ENCODE data around the gene RGS7.
"Not testable (repeated sequence)": the region's sequence is repeated elsewhere in the genome, so short reads cannot be mapped to it uniquely, and the experiment has no call there.

Gene RGS7

DNA sequence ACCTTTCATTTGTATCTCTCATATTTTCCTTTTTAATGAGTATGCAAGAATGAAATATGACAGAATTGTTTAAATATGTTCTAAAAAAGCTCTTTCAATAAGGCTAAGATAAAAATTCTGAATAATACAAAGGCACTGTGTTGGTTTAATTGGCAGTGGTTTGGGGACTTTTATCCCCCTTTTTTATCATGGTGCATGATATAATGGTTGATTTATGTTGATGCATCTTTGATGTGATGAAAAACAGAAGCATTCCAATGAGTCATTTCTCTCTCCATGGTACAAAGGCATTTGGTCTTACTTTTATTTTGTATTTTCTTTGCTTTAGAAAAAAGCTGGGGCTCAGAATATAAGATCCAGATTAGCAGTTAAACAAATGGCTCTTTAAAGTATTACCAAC is 617.9 kb downstream of the RGS7 start:
- Mint-ChIP-seq H3K9me3 (no peaks in the 10 kb centered on the region), H3K27me3 (no peaks in the 10 kb centered on the region), H3K36me3 (ENCODE audit: insufficient read depth) (no peaks in the 10 kb centered on the region), H3K4me3 (no peak overlapping the region), H3K27ac (no peak overlapping the region), H3K4me1 (ENCODE audit: low read depth in 2 of 2) (no peaks in the 10 kb centered on the region)
- no peak for ATAC-seq (replicated peaks)
- DNase-seq: no peak

DNA sequence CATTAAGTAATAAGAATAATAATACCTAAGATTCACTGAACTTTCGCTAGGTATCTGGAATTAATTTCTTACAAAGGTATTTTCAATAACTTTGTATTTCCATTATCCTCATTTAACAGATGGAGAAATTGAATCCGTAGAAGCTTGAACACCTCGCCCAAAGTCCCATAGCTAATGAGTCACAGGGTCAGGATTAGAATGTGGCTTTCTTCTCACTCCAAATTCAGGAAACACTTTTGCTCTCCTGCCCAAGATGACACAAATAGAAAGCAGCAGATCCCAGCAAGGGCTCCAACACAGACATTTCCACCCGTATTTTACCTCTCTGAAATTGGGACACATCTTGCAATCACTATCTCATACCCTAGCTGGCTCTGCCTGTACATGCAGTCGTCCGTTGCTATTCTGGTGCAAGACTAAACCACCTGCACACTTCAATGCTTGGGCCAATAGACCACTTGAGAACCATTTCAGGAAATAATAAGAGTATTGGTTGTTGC is 619.2 kb downstream of the RGS7 start:
- no peaks in the 10 kb centered on the region for H3K36me3 Mint-ChIP-seq (ENCODE audit: insufficient read depth)
- no peak overlapping the region for H3K27ac Mint-ChIP-seq
- H3K9me3 Mint-ChIP-seq: no peaks in the 10 kb centered on the region
- no peak overlapping the region for H3K4me3 Mint-ChIP-seq
- DNase-seq (no peak), ATAC-seq (replicated peaks) (no peak)
- no peaks in the 10 kb centered on the region for H3K4me1 Mint-ChIP-seq (ENCODE audit: low read depth in 2 of 2)
- no peaks in the 10 kb centered on the region for H3K27me3 Mint-ChIP-seq

DNA sequence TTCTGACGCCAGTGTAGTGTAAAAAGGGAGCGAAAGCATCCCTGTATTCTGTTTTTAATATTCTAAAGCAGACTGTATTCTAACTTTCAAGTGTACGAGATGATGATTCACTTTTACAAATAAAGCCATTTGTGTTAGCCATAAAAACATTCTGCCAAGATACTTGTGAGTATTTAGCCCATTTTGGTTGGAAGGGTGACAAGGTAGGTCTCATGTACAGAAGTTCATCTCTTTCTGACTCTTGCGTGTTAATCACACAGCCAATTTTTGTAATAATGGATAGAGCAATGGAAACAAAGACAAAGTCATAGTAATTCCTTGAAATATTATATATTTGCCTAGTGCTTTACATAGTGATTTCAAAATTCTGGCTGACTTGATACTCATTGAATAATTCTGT is 619.7 kb downstream of the RGS7 start:
- Mint-ChIP-seq H3K36me3 (ENCODE audit: insufficient read depth) (no peaks in the 10 kb centered on the region), H3K9me3 (no peaks in the 10 kb centered on the region), H3K27ac (no peak overlapping the region), H3K4me1 (ENCODE audit: low read depth in 2 of 2) (no peaks in the 10 kb centered on the region), H3K27me3 (peaks cover 0 to 4% of the 10 kb centered on the region in 2 donors), H3K4me3 (no peak overlapping the region)
- DNase-seq (no peak), ATAC-seq (replicated peaks) (no peak)

DNA sequence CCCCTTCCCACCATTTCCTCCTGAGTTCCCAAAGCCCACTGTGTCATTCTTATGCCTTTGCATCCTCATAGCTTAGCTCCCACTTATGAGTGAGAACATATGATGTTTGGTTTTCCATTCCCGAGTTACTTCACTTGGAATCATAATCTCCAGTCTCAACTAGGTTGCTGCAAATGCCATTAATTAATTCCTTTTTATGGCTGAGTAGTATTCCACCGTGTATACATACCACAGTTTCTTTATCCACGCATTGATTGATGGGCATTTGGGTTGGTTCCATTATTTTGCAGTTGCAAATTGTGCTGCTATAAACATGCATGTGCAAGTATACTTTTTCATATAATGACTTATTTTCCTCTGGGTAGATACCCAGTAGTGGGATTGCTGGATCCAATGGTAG is 622.3 kb downstream of the RGS7 start:
- H3K9me3 Mint-ChIP-seq; H3K36me3 Mint-ChIP-seq (ENCODE audit: insufficient read depth); DNase-seq; H3K27me3 Mint-ChIP-seq; H3K4me3 Mint-ChIP-seq; ATAC-seq (replicated peaks); H3K4me1 Mint-ChIP-seq (ENCODE audit: low read depth in 2 of 2); H3K27ac Mint-ChIP-seq: not testable (repeated sequence)

DNA sequence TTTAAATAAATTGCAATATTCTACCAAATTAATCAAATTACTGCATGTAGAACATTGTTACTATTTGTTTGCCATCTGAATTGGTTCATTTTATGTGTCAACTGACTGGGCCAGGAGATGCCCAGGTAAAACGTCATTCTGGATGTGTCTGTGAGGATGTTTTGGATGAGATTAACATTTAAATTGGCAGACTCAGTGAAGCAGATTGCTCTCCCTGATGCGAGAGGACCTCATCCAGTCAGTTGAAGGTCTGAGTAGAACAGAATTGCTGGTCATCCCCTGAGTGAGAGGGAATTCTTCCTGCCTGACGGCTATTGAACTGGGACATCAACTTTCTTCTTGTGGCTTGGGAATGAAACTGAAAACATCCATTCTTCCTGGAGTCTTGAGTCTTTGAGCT is 623.0 kb downstream of the RGS7 start:
- Mint-ChIP-seq H3K36me3 (ENCODE audit: insufficient read depth) (no peaks in the 10 kb centered on the region), H3K4me3 (no peak overlapping the region), H3K27me3 (peaks cover 0 to 9% of the 10 kb centered on the region in 2 donors), H3K4me1 (ENCODE audit: low read depth in 2 of 2) (no peaks in the 10 kb centered on the region), H3K9me3 (peaks cover 0 to 2% of the 10 kb centered on the region in 2 donors), H3K27ac (no peak overlapping the region)
- no peak for DNase-seq
- ATAC-seq (replicated peaks): no peak

DNA sequence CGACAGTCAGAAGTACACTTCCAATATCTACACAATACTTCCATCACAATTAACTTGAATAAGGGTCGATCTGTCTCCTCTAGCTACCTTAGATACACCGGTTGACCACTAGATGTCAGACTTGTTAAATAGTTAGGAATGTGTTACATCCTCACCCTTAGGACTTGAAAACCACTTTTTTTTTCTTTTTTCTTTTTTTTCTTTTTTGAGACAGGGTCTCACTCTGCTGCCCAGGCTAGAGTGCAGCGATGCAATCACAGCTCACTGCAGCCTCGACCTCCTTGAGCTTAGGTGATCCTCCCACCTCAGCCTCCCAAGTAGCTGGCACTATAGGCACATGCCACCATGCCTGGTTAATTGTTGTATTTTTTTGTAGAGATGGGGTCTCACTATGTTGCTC is 624.6 kb downstream of the RGS7 start:
- ATAC-seq (replicated peaks) (no peak), DNase-seq (no peak)
- Mint-ChIP-seq H3K4me1 (ENCODE audit: low read depth in 2 of 2) (no peaks in the 10 kb centered on the region), H3K27ac (no peak overlapping the region), H3K9me3 (peaks cover 0 to 2% of the 10 kb centered on the region in 2 donors), H3K36me3 (ENCODE audit: insufficient read depth) (no peaks in the 10 kb centered on the region), H3K4me3 (no peak overlapping the region), H3K27me3 (peaks cover 0 to 9% of the 10 kb centered on the region in 2 donors)

All from effector memory CD8-positive, alpha-beta T cell (primary cell).